Left ventricle myocardium inferior (tissue), 1 donor: ENCODE results near the gene OR2AG2. TPM values are rescaled to one million over a fixed set of nuclear protein-coding genes. Genes with fewer than 3 reads are reported as not detected.

Experiments
- DNase-seq: peaks from one replicate; pipeline ENCODE4 v3.0.0-alpha.2; 2020
- H3K27ac ChIP-seq: fragments of 200-600 bp; replicated peaks from 2 replicates; pipeline ENCODE4 v1.8.0; 2021
- H3K27me3 ChIP-seq: fragments of 200-600 bp; 2 replicates; pipeline ENCODE4 v1.8.0; 2021; ENCODE audit warnings: low read depth
- H3K36me3 ChIP-seq: fragments of 200-600 bp; 2 replicates; pipeline ENCODE4 v1.8.0; 2021
- H3K4me1 ChIP-seq: fragments of 200-600 bp; 2 replicates; pipeline ENCODE4 v1.8.0; 2021
- H3K4me3 ChIP-seq: fragments of 200-600 bp; 2 replicates; pipeline ENCODE4 v1.8.0; 2021; ENCODE audit warnings: mild to moderate bottlenecking, moderate library complexity
- H3K9me3 ChIP-seq: fragments of 200-600 bp; replicated peaks from 2 replicates; pipeline ENCODE4 v1.8.0; 2021
- CTCF ChIP-seq: fragments of 200-600 bp; IDR thresholded peaks from 2 replicates; pipeline ENCODE4 v1.8.0; 2021; ENCODE audit warnings: antibody characterized with exemption, mild to moderate bottlenecking, borderline replicate concordance
- intact Hi-C: fragments of 100-400 bp; cut with micrococcal nuclease; formaldehyde crosslinking; loops from one replicate; pipeline ENCODE4 v1.11.0; 2022
- total RNA-seq: library from RNA; stranded (reverse); fragmentation: NEBNext Ultra II Directional; extraction: Animal tissue kit (Norgen Biotek cat#: 25700); gene quantifications from one replicate; pipeline ENCODE4 v1.2.1, GENCODE V29; 2021
- donor health status: DM: no; HTN: yes; CAD: no; lungs with severe emphysema.

Gene OR2AG2
- total RNA-seq, 1 donor from 2014 or later: not detected

- H3K27me3 ChIP-seq: no peaks in the 10 kb centered on the region
Measured at GRCh38 chr11:6733326-6734275, 38.2 kb downstream of the OR2AG2 start.

GRCh38 chr11:6727971-6728760 is 43.6 kb downstream of the OR2AG2 start:
- peaks cover 3% of the 10 kb centered on the region for H3K36me3 ChIP-seq
- no peak for TF ChIP-seq CTCF
- H3K27me3 ChIP-seq: no peaks in the 10 kb centered on the region
- intact Hi-C loops: no loop called here
- H3K4me3 ChIP-seq: no peak overlapping the region
- peak overlapping the region; percentile 6 for H3K27ac ChIP-seq
- H3K4me1 ChIP-seq: no peaks in the 10 kb centered on the region
- DNase-seq: no peak
- peaks cover 18% of the 10 kb centered on the region for H3K9me3 ChIP-seq

More at GRCh38 chr11:6733326-6734275, 38.2 kb downstream of the OR2AG2 start:
- no peak overlapping the region for H3K4me3 ChIP-seq
- peaks cover 6% of the 10 kb centered on the region for H3K4me1 ChIP-seq
- H3K36me3 ChIP-seq: peaks cover 9% of the 10 kb centered on the region
- intact Hi-C loops: no loop called here
- no peak overlapping the region for H3K27ac ChIP-seq
- H3K9me3 ChIP-seq: peaks cover 7% of the 10 kb centered on the region
- no peak for TF ChIP-seq CTCF
- no peak for DNase-seq

GRCh38 chr11:6725386-6725896 is 46.3 kb downstream of the OR2AG2 start:
- Histone ChIP-seq H3K9me3 (peaks cover 18% of the 10 kb centered on the region), H3K4me3 (no peak overlapping the region), H3K27ac (no peak overlapping the region), H3K4me1 (no peaks in the 10 kb centered on the region), H3K27me3 (no peaks in the 10 kb centered on the region), H3K36me3 (peaks cover 6% of the 10 kb centered on the region)
- no peak for TF ChIP-seq CTCF
- DNase-seq: no peak
- intact Hi-C loops: no loop called here

- TF ChIP-seq CTCF: no peak
- no peaks in the 10 kb centered on the region for H3K27me3 ChIP-seq
- no peak for DNase-seq
- no peak overlapping the region for H3K4me3 ChIP-seq
- H3K4me1 ChIP-seq: peaks cover 14% of the 10 kb centered on the region
- intact Hi-C loops: no loop called here
- peaks cover 18% of the 10 kb centered on the region for H3K9me3 ChIP-seq
- peaks cover 6% of the 10 kb centered on the region for H3K36me3 ChIP-seq
- no peak overlapping the region for H3K27ac ChIP-seq
Measured at GRCh38 chr11:6724013-6724412, 47.8 kb downstream of the OR2AG2 start.

GRCh38 chr11:6721343-6721742 is 50.4 kb downstream of the OR2AG2 start:
- no peak for TF ChIP-seq CTCF
- intact Hi-C loops: no loop called here

More at GRCh38 chr11:6721343-6721742, 50.4 kb downstream of the OR2AG2 start:
- Histone ChIP-seq H3K27ac (no peak overlapping the region), H3K4me1 (peaks cover 17% of the 10 kb centered on the region), H3K27me3 (no peaks in the 10 kb centered on the region), H3K4me3 (no peak overlapping the region), H3K36me3 (peaks cover 6% of the 10 kb centered on the region), H3K9me3 (peaks cover 7% of the 10 kb centered on the region)
- no peak for DNase-seq
